GM12872 (cell line): Measurements from ENCODE around the gene ATP6V0E2.

Experiments
- CTCF ChIP-seq: IDR thresholded peaks from 3 replicates; pipeline ENCODE4 v1.5.1; 2011; ENCODE audit warnings: low read depth, mild to moderate bottlenecking, low read length, moderate library complexity; ENCODE audit not compliant: insufficient read depth

The ATP6V0E2 gene

GRCh38 chr7:149845257-149845980 is 28.4 kb upstream of the ATP6V0E2 start:
- no peak for TF ChIP-seq CTCF

GRCh38 chr7:149846021-149846420 is 27.7 kb upstream of the ATP6V0E2 start:
- no peak for TF ChIP-seq CTCF

- no peak for TF ChIP-seq CTCF
These were observed 27.2 kb upstream of the ATP6V0E2 start for GRCh38 chr7:149846436-149847046.

- TF ChIP-seq CTCF = no peak
These were observed 24.6 kb upstream of the ATP6V0E2 start for GRCh38 chr7:149849174-149849573.

- TF ChIP-seq CTCF = no peak
These were observed 23.7 kb upstream of the ATP6V0E2 start for GRCh38 chr7:149850007-149850594.

GRCh38 chr7:149850716-149851115 is 23.1 kb upstream of the ATP6V0E2 start:
- no peak for TF ChIP-seq CTCF

GRCh38 chr7:149851449-149851848 is 22.3 kb upstream of the ATP6V0E2 start:
- TF ChIP-seq CTCF = no peak
